HepG2 (cell line): ENCODE measurements around the gene RNF213. TPM values are rescaled to one million over a fixed set of nuclear protein-coding genes. Genes with fewer than 3 reads are reported as not detected.
A peak's percentile ranks its signal among the peaks of the same experiment; 100 is the strongest.

ENCODE experiments used
- KDM1A ChIP-seq: IDR thresholded peaks from 2 replicates; pipeline ENCODE4 v1.6.1; 2016; ENCODE audit warnings: missing compliant biosample characterization
- MAF1 ChIP-seq: sonication (generic); formaldehyde crosslinking; IDR thresholded peaks from 2 replicates; pipeline ENCODE4 v1.5.0; 2020; ENCODE audit warnings: missing genetic modification reagents, borderline replicate concordance
- NCOA2 ChIP-seq: sonication (generic); formaldehyde crosslinking; IDR thresholded peaks from 2 replicates; pipeline ENCODE4 v1.8.0; 2022; ENCODE audit warnings: inconsistent platforms
- NFAT5 ChIP-seq: sonication (generic); formaldehyde crosslinking; IDR thresholded peaks from 2 replicates; pipeline ENCODE4 v1.4.0; 2020; ENCODE audit warnings: missing genetic modification reagents
- PHF21A ChIP-seq: sonication (generic); formaldehyde crosslinking; IDR thresholded peaks from 2 replicates; pipeline ENCODE4 v1.5.0; 2020; ENCODE audit warnings: mild to moderate bottlenecking, missing genetic modification reagents
- PRDM10 ChIP-seq: sonication (generic); formaldehyde crosslinking; IDR thresholded peaks from 2 replicates; pipeline ENCODE4 v1.4.0; 2020; ENCODE audit warnings: low read depth, missing genetic modification reagents
- RNF2 ChIP-seq: fragments of 450-650 bp; conservative IDR thresholded peaks from 2 replicates; pipeline ENCODE4 v1.6.1; 2016; ENCODE audit warnings: low read depth
- SALL2 ChIP-seq: sonication (generic); formaldehyde crosslinking; IDR thresholded peaks from 2 replicates; pipeline ENCODE4 v1.8.1; 2023; ENCODE audit warnings: mild to moderate bottlenecking, missing genetic modification reagents, inconsistent platforms
- ZNF33A ChIP-seq: sonication (generic); formaldehyde crosslinking; IDR thresholded peaks from 2 replicates; pipeline ENCODE4 v1.5.1; 2020; ENCODE audit warnings: missing genetic modification reagents, mild to moderate bottlenecking, moderate library complexity, borderline replicate concordance
- ZNF672 ChIP-seq: sonication (generic); formaldehyde crosslinking; IDR thresholded peaks from 2 replicates; pipeline ENCODE4 v1.8.1; 2022; ENCODE audit warnings: missing genetic modification reagents
- ZNF781 ChIP-seq: sonication (generic); formaldehyde crosslinking; IDR thresholded peaks from 2 replicates; pipeline ENCODE4 v1.5.1; 2020; ENCODE audit warnings: borderline replicate concordance, mild to moderate bottlenecking, missing genetic modification reagents; ENCODE audit errors: not compliant biosample characterization
- polyA plus RNA-seq, 8 experiments: library from polyadenylated mRNA; depleted of rRNA in 3 of 8; stranded (reverse) in 7 of 8; unstranded in 1 of 8; fragments of >200 nt; fragmentation: Illumina TruSeq in 4 of 8; extraction: Trizol in 4 of 8; gene quantifications; 2 replicates each; pipeline versions ENCODE4 v1.2.1 to v1.2.3, GENCODE V29; 2011 to 2016; ENCODE audit warnings: low read depth in 4 of 8, missing spikeins in 1 of 8, mixed read lengths in 1 of 8; ENCODE audit not compliant: insufficient read depth in 1 of 8
- total RNA-seq, 5 experiments: library from RNA; depleted of rRNA; stranded (reverse); fragments of >200 nt; fragmentation: Illumina TruSeq; extraction: Trizol; gene quantifications; 2 replicates each; pipeline ENCODE4 v1.2.3, GENCODE V29; 2016; ENCODE audit warnings: low read depth in 1 of 5
- TF ChIP-seq, protein P1 (sequence below): sonication (generic); formaldehyde crosslinking; IDR thresholded peaks from 2 replicates; pipeline ENCODE4 v1.5.1; 2020; ENCODE audit warnings: missing genetic modification reagents, mild to moderate bottlenecking, borderline replicate concordance
- TF ChIP-seq, protein P2 (sequence below): sonication (generic); formaldehyde crosslinking; conservative IDR thresholded peaks from 2 replicates; pipeline ENCODE4 v1.8.0; 2022; ENCODE audit warnings: low read depth, missing genetic modification reagents

Gene RNF213
- total and polyA plus RNA-seq, 2 of the 13 experiments (the other 11 are each of a cell fraction or from before 2014, with no cell fraction given): 38.6 to 38.7 TPM

GRCh38 chr17:80441133-80441578 lies 180.5 kb downstream of the RNF213 start (continued):
- TF ChIP-seq NFAT5 (CRISPR knock-in tag) (peak; percentile 81; the same call in 1 of the 2 replicates), PRDM10 (CRISPR knock-in tag) (0 out of 2 replicates have a peak, but pooled peaks have one; percentile 62), KDM1A (CRISPR knock-in tag) (no peak), MAF1 (CRISPR knock-in tag) (peak; percentile 71; the same call in 1 of the 2 replicates), PHF21A (CRISPR knock-in tag) (no peak), SALL2 (CRISPR knock-in tag) (peak; percentile 44; the same call in 1 of the 2 replicates), ZNF33A (no peak), ZNF781 (peak; percentile 94), ZNF672 (CRISPR knock-in tag) (no peak), RNF2 (no peak), NCOA2 (CRISPR knock-in tag) (peak; percentile 73)
- TF ChIP-seq, protein P1, sequence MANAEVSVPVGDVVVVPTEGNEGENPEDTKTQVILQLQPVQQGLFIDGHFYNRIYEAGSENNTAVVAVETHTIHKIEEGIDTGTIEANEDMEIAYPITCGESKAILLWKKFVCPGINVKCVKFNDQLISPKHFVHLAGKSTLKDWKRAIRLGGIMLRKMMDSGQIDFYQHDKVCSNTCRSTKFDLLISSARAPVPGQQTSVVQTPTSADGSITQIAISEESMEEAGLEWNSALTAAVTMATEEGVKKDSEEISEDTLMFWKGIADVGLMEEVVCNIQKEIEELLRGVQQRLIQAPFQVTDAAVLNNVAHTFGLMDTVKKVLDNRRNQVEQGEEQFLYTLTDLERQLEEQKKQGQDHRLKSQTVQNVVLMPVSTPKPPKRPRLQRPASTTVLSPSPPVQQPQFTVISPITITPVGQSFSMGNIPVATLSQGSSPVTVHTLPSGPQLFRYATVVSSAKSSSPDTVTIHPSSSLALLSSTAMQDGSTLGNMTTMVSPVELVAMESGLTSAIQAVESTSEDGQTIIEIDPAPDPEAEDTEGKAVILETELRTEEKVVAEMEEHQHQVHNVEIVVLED (CRISPR knock-in tag): no peak
- TF ChIP-seq, protein P2, sequence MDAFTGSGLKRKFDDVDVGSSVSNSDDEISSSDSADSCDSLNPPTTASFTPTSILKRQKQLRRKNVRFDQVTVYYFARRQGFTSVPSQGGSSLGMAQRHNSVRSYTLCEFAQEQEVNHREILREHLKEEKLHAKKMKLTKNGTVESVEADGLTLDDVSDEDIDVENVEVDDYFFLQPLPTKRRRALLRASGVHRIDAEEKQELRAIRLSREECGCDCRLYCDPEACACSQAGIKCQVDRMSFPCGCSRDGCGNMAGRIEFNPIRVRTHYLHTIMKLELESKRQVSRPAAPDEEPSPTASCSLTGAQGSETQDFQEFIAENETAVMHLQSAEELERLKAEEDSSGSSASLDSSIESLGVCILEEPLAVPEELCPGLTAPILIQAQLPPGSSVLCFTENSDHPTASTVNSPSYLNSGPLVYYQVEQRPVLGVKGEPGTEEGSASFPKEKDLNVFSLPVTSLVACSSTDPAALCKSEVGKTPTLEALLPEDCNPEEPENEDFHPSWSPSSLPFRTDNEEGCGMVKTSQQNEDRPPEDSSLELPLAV (CRISPR knock-in tag): no peak
